HG03159 (cell line): ENCODE data around the gene SMYD1.

Source experiments
- ATAC-seq: cut with Tn5 transposase; IDR thresholded peaks from one replicate; pipeline ENCODE4 v1.9.1; 2021; ENCODE audit warnings: mild to moderate bottlenecking, moderate library complexity; ENCODE audit not compliant: unreplicated experiment

SMYD1 gene

GRCh38 chr2:88121678-88122077, 54.1 kb downstream of the SMYD1 start:
- ATAC-seq, result no peak

- no peak for ATAC-seq
These were observed 54.7 kb downstream of the SMYD1 start for GRCh38 chr2:88122141-88122884.

GRCh38 chr2:88123164-88123974, 55.7 kb downstream of the SMYD1 start:
- ATAC-seq, result no peak

GRCh38 chr2:88123975-88124917, 56.6 kb downstream of the SMYD1 start:
- ATAC-seq, result no peak

- no peak for ATAC-seq
These were observed 57.8 kb downstream of the SMYD1 start for GRCh38 chr2:88125344-88125923.

GRCh38 chr2:88125924-88126771, 58.5 kb downstream of the SMYD1 start:
- ATAC-seq, result no peak

GRCh38 chr2:88126772-88127637, 59.4 kb downstream of the SMYD1 start:
- no peak for ATAC-seq

GRCh38 chr2:88127638-88127887, 59.9 kb downstream of the SMYD1 start:
- no peak for ATAC-seq

GRCh38 chr2:88127888-88128653, 60.4 kb downstream of the SMYD1 start, which contains the start of gene FABP1:
Gene FABP1 (minus strand): TSS chr2:88128062. CDS start chr2:88128017, 45 bp downstream.
- no peak for ATAC-seq

- no peak for ATAC-seq
These were observed 61.2 kb downstream of the SMYD1 start for GRCh38 chr2:88128654-88129312.

- no peak for ATAC-seq
These were observed 61.8 kb downstream of the SMYD1 start for GRCh38 chr2:88129313-88129959.

- no peak for ATAC-seq
These were observed 63.8 kb downstream of the SMYD1 start for GRCh38 chr2:88131201-88131998.

GRCh38 chr2:88131999-88132368, 64.4 kb downstream of the SMYD1 start:
- ATAC-seq, result no peak

- ATAC-seq, result no peak
These were observed 66.2 kb downstream of the SMYD1 start for GRCh38 chr2:88133875-88134274.

GRCh38 chr2:88136817-88137216, 69.2 kb downstream of the SMYD1 start:
- no peak for ATAC-seq

- no peak for ATAC-seq
These were observed 70.2 kb downstream of the SMYD1 start for GRCh38 chr2:88137833-88138232.
